Skin epidermis (tissue), 12 donors: ENCODE measurements around the gene CNOT10.

Experiments used
- H3K27ac ChIP-seq, 21 experiments: fragments of 200-600 bp; sonication (generic) in 11 of 21; one replicate each; pipeline ENCODE4 v1.5.0; 2020; ENCODE audit warnings: mild to moderate bottlenecking in 3 of 21, inconsistent platforms in 2 of 21, moderate library complexity in 2 of 21
- H3K4me3 ChIP-seq, 7 experiments: fragments of 200-600 bp; sonication (generic) in 2 of 7; one replicate each; pipeline ENCODE4 v1.5.0; 2020; ENCODE audit warnings: inconsistent platforms in 2 of 7, mild to moderate bottlenecking in 2 of 7, moderate library complexity in 1 of 7

The CNOT10 gene

DNA sequence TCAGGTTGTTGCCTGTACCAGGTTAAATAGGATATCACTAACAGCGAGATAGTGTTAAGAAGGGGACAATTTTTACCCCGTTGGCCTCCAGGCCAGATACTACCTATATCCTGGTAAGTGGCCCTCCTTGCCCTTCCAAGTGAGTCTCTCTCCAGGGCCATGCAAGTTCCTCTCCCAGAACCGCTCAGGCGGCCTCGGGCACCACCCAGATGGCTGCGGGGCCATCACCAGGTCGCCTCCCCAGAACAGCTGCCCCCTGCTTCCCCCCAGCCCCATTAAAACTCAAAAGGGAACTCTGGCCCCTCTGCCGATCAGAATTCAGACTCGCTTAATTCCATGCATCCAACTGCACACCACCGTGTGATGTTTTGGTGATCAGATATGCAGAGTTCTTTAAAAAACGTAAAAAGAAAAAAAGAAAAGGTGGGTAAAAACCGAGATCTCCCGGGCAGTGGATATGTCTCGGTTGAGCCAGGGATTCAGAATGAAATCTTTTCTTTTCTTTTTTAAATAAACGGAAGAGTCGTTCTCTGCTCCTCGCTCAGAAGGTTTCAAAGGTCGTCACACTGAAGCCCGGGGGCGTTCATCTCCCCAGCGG, 131.0 kb downstream of the CNOT10 start:
- Histone ChIP-seq H3K4me3 (peak overlapping the region in 3 of 7 experiments; percentile 27 to 42 (median 41)), H3K27ac (no peak overlapping the region)

DNA sequence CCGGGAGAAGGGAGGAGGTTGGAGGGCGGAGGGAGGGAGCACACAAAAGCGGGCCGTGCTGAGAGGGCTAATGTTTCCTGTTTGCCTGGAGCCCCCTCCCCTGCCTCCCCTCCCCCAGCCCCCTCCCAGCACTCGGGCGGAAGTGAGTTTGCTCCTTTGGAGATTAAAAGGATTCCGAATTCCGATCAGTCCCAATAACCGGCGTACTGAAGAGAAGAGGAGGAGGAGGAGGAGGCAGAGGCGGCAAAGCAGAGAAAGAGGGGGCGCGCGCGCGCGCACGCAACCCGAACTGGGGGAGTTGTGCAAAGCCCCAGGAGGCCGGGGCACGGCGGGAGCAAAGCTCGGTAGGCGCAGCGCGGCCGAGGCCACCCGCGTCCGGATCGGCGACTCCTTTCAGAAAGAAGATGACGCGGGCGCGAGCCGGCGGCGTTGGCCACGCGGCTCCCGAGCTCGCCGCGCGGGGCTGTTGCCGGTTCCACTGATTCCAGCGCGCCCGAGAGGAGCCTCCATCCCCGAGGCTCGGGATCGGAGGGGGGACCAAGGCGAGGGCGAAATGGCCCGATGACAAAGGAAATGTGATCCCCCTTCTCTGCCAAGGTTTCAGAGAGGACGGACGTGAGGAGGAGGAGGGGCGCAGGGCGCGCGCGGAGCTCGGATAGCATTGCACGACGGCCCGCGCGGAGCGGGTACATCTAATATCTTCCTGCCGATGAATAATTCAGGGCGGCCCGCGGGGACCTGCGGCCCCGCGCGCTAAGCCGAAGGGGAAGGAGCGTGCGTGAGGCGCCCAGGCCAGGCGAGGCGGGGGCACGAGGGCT, 131.7 kb downstream of the CNOT10 start:
- peak overlapping the region; percentile 18 to 42 (median 23) for H3K4me3 ChIP-seq
- no peak overlapping the region for H3K27ac ChIP-seq

DNA sequence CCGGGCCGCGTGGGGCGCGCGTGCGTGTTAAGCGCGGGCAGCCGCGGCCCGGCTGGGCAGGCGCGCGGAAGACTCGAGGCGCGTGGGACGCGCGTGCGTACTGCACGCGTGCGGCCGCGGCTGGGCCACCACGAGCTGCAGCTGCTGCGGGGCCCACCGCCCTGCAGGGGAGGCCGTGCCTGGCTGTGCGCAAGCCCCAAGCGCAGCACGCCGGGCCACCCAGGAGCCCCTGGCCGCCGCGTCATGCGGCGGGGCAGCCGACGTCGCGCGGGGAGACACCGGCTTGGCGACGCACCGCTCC, 132.2 kb downstream of the CNOT10 start:
- H3K27ac ChIP-seq: no peak overlapping the region
- peak overlapping the region; percentile 18 to 42 (median 23) for H3K4me3 ChIP-seq

DNA sequence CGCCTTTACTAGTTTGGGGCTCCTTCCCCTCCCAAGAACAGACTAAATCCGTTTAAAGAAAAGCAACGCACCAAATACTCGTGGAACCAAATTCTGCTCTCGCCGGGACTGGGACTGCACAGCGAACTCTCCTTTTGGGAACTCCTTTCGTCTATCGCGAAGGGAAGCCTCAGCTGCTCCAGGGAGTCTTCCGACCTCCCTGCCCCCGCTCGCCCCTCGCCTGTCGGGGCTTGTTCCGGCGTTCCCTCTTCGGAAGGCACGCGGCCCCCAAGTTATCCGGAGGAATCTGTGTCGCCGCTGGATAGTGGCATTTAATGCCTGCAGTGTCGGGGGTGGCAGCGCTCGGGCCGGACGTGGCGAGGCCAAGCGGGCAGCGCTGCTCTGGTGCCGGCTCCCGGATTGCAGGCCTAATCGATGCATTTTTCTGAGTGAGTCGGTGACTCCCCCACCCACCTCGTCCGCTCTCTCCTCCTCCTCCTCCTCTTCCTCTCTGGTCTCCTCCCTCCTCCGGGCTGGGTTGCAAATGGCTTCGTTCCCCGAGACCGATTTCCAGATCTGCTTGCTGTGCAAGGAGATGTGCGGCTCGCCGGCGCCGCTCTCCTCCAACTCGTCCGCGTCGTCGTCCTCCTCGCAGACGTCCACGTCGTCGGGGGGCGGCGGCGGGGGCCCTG, 132.7 kb downstream of the CNOT10 start, which contains the start of gene TRIM71:
Gene TRIM71 (plus strand): TSS at position 440 of the 671 bp plus-strand sequence. CDS start 84 bp downstream, at position 524.
- Histone ChIP-seq H3K4me3 (peak within 1 kb of the TSS; percentile 18 to 42 (median 23)), H3K27ac (no peak within 1 kb of the TSS)

DNA sequence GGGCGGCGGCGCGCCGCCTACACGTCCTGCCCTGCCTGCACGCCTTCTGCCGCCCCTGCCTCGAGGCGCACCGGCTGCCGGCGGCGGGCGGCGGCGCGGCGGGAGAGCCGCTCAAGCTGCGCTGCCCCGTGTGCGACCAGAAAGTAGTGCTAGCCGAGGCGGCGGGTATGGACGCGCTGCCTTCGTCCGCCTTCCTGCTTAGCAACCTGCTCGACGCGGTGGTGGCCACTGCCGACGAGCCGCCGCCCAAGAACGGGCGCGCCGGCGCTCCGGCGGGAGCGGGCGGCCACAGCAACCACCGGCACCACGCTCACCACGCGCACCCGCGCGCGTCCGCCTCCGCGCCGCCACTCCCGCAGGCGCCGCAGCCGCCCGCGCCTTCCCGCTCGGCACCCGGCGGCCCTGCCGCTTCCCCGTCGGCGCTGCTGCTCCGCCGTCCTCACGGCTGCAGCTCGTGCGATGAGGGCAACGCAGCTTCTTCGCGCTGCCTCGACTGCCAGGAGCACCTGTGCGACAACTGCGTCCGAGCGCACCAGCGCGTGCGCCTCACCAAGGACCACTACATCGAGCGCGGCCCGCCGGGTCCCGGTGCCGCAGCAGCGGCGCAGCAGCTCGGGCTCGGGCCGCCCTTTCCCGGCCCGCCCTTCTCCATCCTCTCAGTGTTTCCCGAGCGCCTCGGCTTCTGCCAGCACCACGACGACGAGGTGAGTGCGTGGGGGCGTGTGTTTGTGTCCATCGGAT, 133.4 kb downstream of the CNOT10 start:
- no peak overlapping the region for H3K27ac ChIP-seq
- peak overlapping the region in 4 of 7 experiments; percentile 19 to 42 (median 34) for H3K4me3 ChIP-seq

DNA sequence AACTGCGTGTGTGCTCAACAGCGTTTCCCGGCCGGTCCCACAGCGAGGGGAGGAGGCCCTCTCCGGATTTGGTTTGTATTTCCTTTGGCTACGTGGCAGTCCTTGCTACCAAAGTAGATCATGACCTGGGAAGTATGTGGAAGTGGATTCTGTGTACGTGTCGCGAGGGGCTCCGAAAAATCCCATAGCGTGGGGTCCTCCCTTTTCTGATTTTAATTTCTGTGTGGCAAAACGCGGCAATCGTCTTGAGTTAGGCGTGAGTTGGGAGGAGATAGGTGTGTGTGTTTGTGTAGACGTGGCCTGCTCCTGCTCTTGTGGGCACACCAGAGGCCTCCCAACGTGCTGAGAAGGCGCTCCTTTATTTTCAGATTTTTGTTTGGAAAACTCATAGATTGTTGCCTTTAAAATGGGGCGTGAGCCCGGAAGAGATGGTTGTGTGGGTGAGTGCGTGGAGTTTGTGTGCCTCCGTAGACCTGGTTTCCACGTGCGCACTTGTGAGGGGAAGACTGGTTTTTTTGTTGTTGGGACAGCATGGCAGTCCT, 134.1 kb downstream of the CNOT10 start:
- Histone ChIP-seq H3K27ac (no peak overlapping the region), H3K4me3 (no peak overlapping the region)

DNA sequence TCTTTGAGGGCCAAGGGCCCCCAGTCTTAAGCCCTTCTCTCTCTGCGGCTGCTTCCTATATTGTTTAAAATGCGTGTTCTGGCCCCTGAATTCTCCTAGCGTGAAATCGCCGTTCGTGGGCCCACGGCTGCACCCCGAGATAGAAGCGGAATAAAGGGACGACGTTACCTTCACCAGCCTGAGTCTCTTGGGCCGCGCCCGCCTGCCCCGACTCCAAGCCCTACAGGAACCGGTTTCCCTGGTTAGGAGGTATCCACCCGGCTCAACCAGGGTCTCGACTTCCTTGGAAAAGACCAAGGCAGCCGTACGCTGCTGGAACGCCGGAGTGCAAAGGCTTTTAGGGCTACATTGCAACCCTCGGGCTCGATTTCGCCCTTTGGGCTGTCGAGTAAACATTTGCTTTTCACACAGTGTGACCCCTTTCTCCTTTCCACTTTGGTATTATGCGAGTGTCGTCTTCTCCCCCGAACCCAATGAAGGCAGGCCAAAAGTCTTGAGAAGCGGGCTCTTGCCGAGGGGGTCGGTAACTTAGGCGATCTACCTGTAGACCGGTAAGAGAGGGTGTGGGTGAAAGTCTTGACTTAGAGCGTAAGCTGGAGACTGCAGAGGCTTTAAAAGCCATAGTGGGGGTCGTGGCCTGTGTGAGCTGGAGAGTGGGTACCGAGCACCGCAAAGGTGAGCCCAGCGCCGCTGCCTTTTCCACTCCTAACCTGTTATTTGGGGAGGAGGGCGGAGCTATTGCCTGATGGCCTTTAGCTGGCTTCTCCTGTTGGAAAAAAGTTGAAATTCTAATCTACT, 134.8 kb downstream of the CNOT10 start:
- H3K4me3 ChIP-seq: no peak overlapping the region

DNA sequence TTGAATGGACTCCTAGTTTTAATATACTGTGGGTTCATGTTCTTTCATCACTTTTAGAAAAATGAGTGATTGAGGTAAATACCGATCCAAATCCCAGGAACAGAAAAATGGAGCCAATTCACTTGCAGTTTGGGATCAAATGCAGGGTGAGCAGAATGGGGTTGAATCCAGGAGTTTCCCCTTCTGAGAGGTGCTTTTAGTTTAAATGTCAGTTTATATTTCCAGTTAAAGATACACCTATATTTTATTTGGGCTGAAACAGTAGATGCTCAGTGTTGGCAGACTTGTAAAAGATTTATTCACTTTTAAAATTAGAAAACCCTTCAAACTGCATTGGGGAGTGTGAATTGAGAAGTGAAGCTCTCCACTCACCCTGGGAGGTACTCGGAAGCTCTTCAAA, 135.4 kb downstream of the CNOT10 start:
- no peak overlapping the region for H3K27ac ChIP-seq
- no peak overlapping the region for H3K4me3 ChIP-seq

More for the DNA sequence above, 134.8 kb downstream of the CNOT10 start:
- no peak overlapping the region for H3K27ac ChIP-seq

DNA sequence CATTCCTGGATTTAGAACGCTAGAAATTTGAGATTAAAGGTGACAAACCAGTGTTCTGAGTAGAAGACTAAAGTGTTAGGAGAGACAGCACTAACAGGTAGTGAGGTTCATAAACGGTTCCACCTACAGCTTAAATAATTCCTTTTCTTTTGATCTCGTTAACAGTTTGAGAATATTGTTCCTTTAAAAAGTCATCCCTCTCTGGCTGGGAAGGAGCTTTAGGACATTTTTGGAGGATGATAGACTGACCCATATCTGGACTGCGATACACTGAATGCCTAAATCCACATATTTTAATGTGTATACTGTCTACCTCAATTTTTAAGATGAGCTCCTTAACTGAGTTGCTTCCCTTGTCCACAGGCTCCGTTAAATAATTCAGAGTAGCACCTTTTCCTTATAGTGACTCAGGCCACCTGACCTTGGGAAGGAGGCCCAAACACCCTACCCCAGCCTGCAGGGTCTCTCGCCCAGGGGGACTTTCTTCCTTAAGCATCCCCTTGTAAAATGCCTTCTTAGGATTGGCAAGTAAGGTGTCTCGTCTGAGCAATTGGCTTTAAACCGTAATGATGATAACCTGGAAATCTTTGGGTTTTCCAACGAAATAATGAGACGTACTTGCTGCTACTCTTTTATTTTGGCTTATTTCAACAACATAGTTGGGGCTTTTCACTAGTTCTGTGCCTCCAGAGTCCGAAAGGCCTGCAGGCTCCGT, 136.1 kb downstream of the CNOT10 start:
- H3K27ac ChIP-seq: no peak overlapping the region
- no peak overlapping the region for H3K4me3 ChIP-seq

DNA sequence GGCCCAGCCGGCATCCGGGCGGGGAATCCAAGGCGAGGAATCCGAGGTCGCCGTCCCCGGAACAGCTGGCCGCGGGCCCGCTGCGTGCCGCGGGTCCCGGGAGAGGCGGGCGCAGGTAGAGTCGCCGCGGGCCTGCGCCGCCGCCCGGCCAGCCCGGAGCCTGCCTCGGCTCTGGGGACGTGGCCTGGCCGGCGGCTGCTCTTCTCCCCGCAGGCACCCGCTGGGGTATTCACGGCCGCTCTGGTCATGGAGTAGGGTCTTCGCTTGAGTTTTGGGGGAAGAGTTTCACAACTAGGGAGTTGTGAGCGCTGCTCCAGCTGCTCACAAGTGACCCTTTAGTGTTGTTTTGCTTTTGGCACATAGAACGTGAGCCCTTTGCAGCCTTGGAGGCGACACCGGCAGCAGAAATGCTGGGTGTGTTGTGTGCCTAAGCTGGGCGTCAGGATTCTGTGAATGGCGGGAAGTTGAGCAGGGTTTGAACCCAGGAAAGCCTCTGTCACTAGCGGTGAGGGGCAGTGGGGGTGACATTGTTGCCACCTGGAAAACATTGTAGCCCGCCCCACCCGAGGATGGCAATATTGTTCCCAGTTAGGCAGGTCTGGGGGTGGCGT, 136.8 kb downstream of the CNOT10 start:
- H3K27ac ChIP-seq: no peak overlapping the region

DNA sequence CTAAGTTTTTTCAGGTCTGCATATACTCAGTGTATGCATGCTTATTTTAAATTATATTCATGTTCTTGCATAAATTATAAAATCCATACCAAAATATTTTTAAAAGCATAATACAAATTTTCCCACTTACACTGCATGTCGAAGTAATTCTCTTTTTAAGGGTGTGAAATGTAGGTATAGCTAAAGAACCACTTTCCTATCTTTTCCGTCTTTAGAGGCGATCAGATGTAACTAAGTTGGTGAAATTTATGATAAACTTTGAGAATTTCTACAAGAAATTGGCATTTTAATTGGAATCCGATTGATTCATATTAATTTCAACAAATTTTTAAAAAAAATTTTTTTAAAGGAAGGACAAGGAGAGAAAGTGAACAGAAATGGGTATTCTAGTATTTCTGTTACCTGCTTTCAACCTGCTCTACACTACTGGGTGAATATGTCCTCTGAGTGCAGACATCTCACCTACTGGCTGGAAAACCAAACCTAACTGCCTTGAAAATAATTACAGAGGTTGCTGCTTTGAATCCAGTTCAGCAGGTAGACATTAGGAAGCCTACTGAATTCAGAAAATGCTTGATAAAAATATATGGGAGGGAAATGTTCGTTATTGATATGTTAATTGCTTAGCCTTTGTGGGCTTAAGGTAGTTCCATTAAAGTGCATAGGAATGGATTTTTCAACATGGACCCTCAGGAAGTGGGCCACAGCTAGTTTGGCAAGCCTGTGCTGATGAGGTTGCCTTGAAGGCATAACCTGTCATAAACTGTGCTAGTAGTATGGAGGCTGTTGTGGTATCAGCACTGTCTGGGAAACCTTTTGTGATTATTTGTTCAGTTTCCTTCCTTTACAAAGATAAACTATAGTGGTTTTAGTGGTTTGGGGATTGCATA, 137.9 kb downstream of the CNOT10 start:
- no peak overlapping the region for H3K4me3 ChIP-seq

More for the DNA sequence above, 136.8 kb downstream of the CNOT10 start:
- no peak overlapping the region for H3K4me3 ChIP-seq

More for the DNA sequence above, 137.9 kb downstream of the CNOT10 start:
- no peak overlapping the region for H3K27ac ChIP-seq
